Mesodermal cell (in vitro differentiated cells): Measurements from ENCODE around the gene NAXE.
"Not testable (repeated sequence)": the region's sequence is repeated elsewhere in the genome, so short reads cannot be mapped to it uniquely, and the experiment has no call there.

Experiments used
- H3K27ac ChIP-seq: 2 replicates; pipeline ENCODE4 v1.7.0; 2013; ENCODE audit warnings: mild to moderate bottlenecking, low read depth, low read length, moderate library complexity; ENCODE audit not compliant: severe bottlenecking
- H3K36me3 ChIP-seq: 2 replicates; pipeline ENCODE4 v1.7.1; 2013; ENCODE audit warnings: mild to moderate bottlenecking, low read length, moderate library complexity; ENCODE audit not compliant: control insufficient read depth, insufficient read depth
- H3K4me1 ChIP-seq: one replicate; pipeline ENCODE4 v1.7.1; 2013; ENCODE audit warnings: mild to moderate bottlenecking, low read length; ENCODE audit not compliant: insufficient read depth, control insufficient read depth, poor library complexity, severe bottlenecking
- H3K4me3 ChIP-seq: 2 replicates; pipeline ENCODE4 v1.7.0; 2013; ENCODE audit warnings: low read length, control low read depth, mild to moderate bottlenecking; ENCODE audit not compliant: insufficient read depth, poor library complexity, severe bottlenecking; ENCODE audit errors: extremely low read depth
- H3K9me3 ChIP-seq: 2 replicates; pipeline ENCODE4 v1.7.1; 2013; ENCODE audit warnings: mild to moderate bottlenecking, low read length, moderate library complexity; ENCODE audit not compliant: control insufficient read depth
- WGBS, 2 experiments: methylation state at CpG; one replicate each; pipeline ENCODE4 v1.1.5; 2013; ENCODE audit warnings: missing lambda C conversion rate in 2 of 2; ENCODE audit not compliant: insufficient coverage in 2 of 2; 5-methylcytosine and 5-hydroxymethylcytosine counted together

Gene NAXE

GRCh38 chr1:156583821-156584622, 7.6 kb upstream of the NAXE start:
- Histone ChIP-seq H3K4me1 (no peaks in the 10 kb centered on the region), H3K4me3 (no peak overlapping the region), H3K9me3 (no peaks in the 10 kb centered on the region), H3K27ac (no peak overlapping the region), H3K36me3 (no peaks in the 10 kb centered on the region)
- 57 to 62% methylated on average over 13 to 14 of the region's 20 CpGs for WGBS, 2 experiments

- Histone ChIP-seq H3K4me1 (no peaks in the 10 kb centered on the region), H3K9me3 (no peaks in the 10 kb centered on the region), H3K36me3 (no peaks in the 10 kb centered on the region), H3K4me3 (no peak overlapping the region), H3K27ac (no peak overlapping the region)
- WGBS, 2 experiments: 38 to 63% methylated on average over 6 of the region's 11 CpGs
Measured at GRCh38 chr1:156584813-156585212, 6.8 kb upstream of the NAXE start.

DNA sequence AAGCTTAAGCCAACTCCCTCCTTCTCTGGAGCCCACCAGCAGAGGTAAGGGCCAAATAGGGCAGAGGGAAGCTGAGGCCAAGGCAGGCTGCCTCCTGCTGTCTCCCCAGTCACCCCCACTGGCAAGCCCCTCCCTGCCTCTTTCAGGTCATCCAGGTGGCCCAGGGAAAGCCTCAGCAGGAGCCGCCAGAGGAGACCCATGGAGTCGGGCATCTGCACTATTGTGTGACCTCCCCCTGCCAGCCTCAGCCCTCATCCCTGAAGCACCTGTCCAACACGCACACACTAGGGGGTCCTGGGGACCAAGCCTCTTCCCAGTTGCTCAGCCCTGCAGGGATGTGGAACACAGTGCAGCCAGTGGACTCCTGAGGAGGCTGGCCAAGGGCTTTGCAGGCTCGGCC, 5.3 kb upstream of the NAXE start:
- WGBS, 2 experiments: 64 to 94% methylated on average over 2 to 3 of the region's 4 CpGs
- H3K4me3 ChIP-seq: no peak overlapping the region

DNA sequence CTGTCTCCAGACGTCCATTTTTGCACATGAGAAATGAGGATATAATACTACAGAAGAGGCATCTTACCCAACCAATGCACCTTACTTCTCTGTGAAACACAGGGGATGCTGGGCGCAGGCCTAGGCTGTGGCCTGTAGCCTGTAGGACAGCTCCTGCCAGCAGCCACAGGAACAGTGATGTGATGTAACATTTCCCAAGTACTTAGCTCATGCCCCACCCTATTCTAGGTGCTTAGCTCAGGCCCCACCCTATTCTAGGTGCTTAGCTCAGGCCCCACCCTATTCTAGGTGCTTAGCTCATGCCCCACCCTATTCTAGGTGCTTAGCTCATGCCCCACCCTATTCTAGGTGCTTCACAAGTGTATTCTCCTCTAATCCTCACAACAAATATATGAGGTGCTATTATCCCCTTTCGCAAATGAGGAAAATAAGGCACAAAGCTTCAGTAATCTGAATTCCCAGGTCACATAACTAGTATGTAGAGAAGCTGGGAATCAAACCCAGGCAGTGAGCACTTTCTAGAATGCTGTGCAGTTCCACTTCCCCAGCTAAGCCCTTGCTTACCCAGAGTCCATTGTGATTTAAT, 4.6 kb upstream of the NAXE start:
- no peaks in the 10 kb centered on the region for H3K9me3 ChIP-seq
- H3K4me1 ChIP-seq: no peaks in the 10 kb centered on the region
- no peak overlapping the region for H3K27ac ChIP-seq
- no peaks in the 10 kb centered on the region for H3K36me3 ChIP-seq
- no peak overlapping the region for H3K4me3 ChIP-seq
- WGBS, 2 experiments: 83 to 100% methylated on average over 1 to 2 of the region's 3 CpGs

More for the DNA sequence above, 5.3 kb upstream of the NAXE start:
- Histone ChIP-seq H3K9me3 (no peaks in the 10 kb centered on the region), H3K36me3 (no peaks in the 10 kb centered on the region), H3K27ac (no peak overlapping the region), H3K4me1 (no peaks in the 10 kb centered on the region)

GRCh38 chr1:156587927-156588326, 3.6 kb upstream of the NAXE start:
- H3K4me3 ChIP-seq, H3K36me3 ChIP-seq, H3K9me3 ChIP-seq, H3K27ac ChIP-seq, H3K4me1 ChIP-seq: not testable (repeated sequence)
- 89 to 96% methylated on average over 6 to 7 of the region's 8 CpGs for WGBS, 2 experiments

- no peaks in the 10 kb centered on the region for H3K9me3 ChIP-seq
- no peaks in the 10 kb centered on the region for H3K4me1 ChIP-seq
- no peak overlapping the region for H3K4me3 ChIP-seq
- peaks cover 19% of the 10 kb centered on the region for H3K36me3 ChIP-seq
- H3K27ac ChIP-seq: no peak overlapping the region
- 67 to 80% methylated on average over 1 to 2 of the region's 5 CpGs for WGBS, 2 experiments
Measured at GRCh38 chr1:156589546-156589945, 2.0 kb upstream of the NAXE start.

- Histone ChIP-seq H3K4me1 (no peaks in the 10 kb centered on the region), H3K36me3 (peaks cover 28% of the 10 kb centered on the region), H3K9me3 (no peaks in the 10 kb centered on the region), H3K27ac (no peak overlapping the region), H3K4me3 (peak overlapping the region; percentile 69)
- WGBS, 2 experiments: 94 to 100% methylated on average over 5 to 6 of the region's 10 CpGs
Measured at GRCh38 chr1:156590326-156591180, 1.0 kb upstream of the NAXE start.

- peak overlapping the region; percentile 49 for H3K27ac ChIP-seq
- WGBS, 2 experiments: 40 to 49% methylated on average over 3 to 5 of the region's 6 CpGs
- H3K4me1 ChIP-seq: no peaks in the 10 kb centered on the region
Measured at GRCh38 chr1:156591181-156591431, 470 bp upstream of the NAXE start.

DNA sequence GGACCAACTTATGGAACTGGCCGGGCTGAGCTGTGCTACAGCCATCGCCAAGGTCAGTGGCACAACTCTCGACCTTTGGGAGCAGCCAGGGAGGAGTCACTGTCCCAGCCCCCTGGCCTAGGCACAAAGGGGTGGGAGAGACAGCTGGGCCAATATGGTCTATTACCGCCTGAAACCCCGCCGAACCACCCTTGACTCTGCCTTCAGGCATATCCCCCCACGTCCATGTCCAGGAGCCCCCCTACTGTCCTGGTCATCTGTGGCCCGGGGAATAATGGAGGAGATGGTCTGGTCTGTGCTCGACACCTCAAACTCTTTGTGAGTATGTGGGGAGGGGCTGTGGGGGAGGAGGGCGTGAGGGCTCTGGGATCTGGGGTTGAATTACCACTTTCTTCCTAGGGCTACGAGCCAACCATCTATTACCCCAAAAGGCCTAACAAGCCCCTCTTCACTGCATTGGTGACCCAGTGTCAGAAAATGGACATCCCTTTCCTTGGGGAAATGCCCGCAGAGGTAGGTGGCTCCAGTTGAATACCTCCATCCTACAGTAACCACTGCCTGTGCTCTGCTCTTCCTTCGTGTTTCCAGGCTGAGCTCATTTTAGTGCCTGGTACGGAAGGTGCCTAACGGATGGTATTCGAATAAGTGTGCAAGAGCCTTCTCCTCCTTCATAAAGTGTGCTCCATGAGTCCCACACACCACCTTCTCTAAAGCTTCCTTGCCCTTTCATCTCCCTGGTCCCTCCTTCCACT, 758 bp downstream of the NAXE start:
- 66 to 70% methylated on average over 9 to 12 of the region's 16 CpGs for WGBS, 2 experiments
- H3K27ac ChIP-seq: peak overlapping the region; percentile 36
- H3K9me3 ChIP-seq: no peaks in the 10 kb centered on the region
- H3K36me3 ChIP-seq: peaks cover 44% of the 10 kb centered on the region
- peak overlapping the region; percentile 69 for H3K4me3 ChIP-seq
- H3K4me1 ChIP-seq: no peaks in the 10 kb centered on the region

More at GRCh38 chr1:156591181-156591431, 470 bp upstream of the NAXE start:
- H3K36me3 ChIP-seq: peaks cover 33% of the 10 kb centered on the region
- peak overlapping the region; percentile 69 for H3K4me3 ChIP-seq
- H3K9me3 ChIP-seq: no peaks in the 10 kb centered on the region

GRCh38 chr1:156592910-156593660, 1.5 kb downstream of the NAXE start:
- 95 to 98% methylated on average over 7 of the region's 8 CpGs for WGBS, 2 experiments

More at GRCh38 chr1:156592910-156593660, 1.5 kb downstream of the NAXE start:
- peaks cover 52% of the 10 kb centered on the region for H3K36me3 ChIP-seq
- peak overlapping the region; percentile 7 for H3K27ac ChIP-seq
- no peaks in the 10 kb centered on the region for H3K9me3 ChIP-seq
- no peaks in the 10 kb centered on the region for H3K4me1 ChIP-seq
- H3K4me3 ChIP-seq: no peak overlapping the region
